Stimulated activated CD4-positive, alpha-beta T cell treated with anti-CD3 and anti-CD28 coated beads, Interleukin-1b, Interleukin-23, amount 100 ng/mL, for 24 hours (primary cell): ENCODE results near the gene KATNAL2.
"Not testable (repeated sequence)": the region's sequence is repeated elsewhere in the genome, so short reads cannot be mapped to it uniquely, and the experiment has no call there.

Experiments
- DNase-seq, 4 experiments: peaks; one replicate each; pipeline ENCODE4 v3.0.0-alpha.2; 2020; ENCODE audit warnings: low read depth in 4 of 4, low spot score in 1 of 4

KATNAL2 gene

GRCh38 chr18:46920653-46921052 is 3.3 kb downstream of the KATNAL2 start:
- no peak for DNase-seq

GRCh38 chr18:46939337-46939963 is 22.0 kb downstream of the KATNAL2 start:
- DNase-seq = no peak

GRCh38 chr18:46939998-46940571 is 22.7 kb downstream of the KATNAL2 start:
- DNase-seq = no peak

GRCh38 chr18:46942646-46943045 is 25.2 kb downstream of the KATNAL2 start:
- no peak for DNase-seq

- DNase-seq = peak in 3 of 4 experiments; percentile 19 to 56 (median 33)
Measured at GRCh38 chr18:46946656-46947282, 29.4 kb downstream of the KATNAL2 start.

GRCh38 chr18:46950064-46950656 is 32.8 kb downstream of the KATNAL2 start:
- DNase-seq = no peak

GRCh38 chr18:46953195-46953594 is 35.8 kb downstream of the KATNAL2 start:
- DNase-seq = no peak

- DNase-seq = no peak
Measured at GRCh38 chr18:46958209-46958608, 40.8 kb downstream of the KATNAL2 start.

- DNase-seq = not testable (repeated sequence)
Measured at GRCh38 chr18:46963656-46964578, 46.5 kb downstream of the KATNAL2 start.

- DNase-seq = not testable (repeated sequence)
Measured at GRCh38 chr18:46964579-46965293, 47.3 kb downstream of the KATNAL2 start.

- DNase-seq = not testable (repeated sequence)
Measured at GRCh38 chr18:46966266-46966665, 48.9 kb downstream of the KATNAL2 start.

GRCh38 chr18:46969551-46969950 is 52.1 kb downstream of the KATNAL2 start:
- DNase-seq = not testable (repeated sequence)

GRCh38 chr18:47019870-47020269 is 102.5 kb downstream of the KATNAL2 start:
- DNase-seq = not testable (repeated sequence)

GRCh38 chr18:47020757-47021156 is 103.4 kb downstream of the KATNAL2 start:
- DNase-seq = not testable (repeated sequence)

- not testable (repeated sequence) for DNase-seq
Measured at GRCh38 chr18:47022821-47023220, 105.4 kb downstream of the KATNAL2 start.

- DNase-seq = not testable (repeated sequence)
Measured at GRCh38 chr18:47023769-47024465, 106.5 kb downstream of the KATNAL2 start.

GRCh38 chr18:47025557-47026174 is 108.3 kb downstream of the KATNAL2 start:
- DNase-seq = not testable (repeated sequence)

GRCh38 chr18:47028738-47029137 is 111.3 kb downstream of the KATNAL2 start:
- not testable (repeated sequence) for DNase-seq

GRCh38 chr18:47029684-47030353 is 112.4 kb downstream of the KATNAL2 start:
- DNase-seq = not testable (repeated sequence)
